Posterior vena cava (tissue), 2 donors: Measurements from ENCODE around the gene MYRIP. TPM values are rescaled to one million over a fixed set of nuclear protein-coding genes. Genes with fewer than 3 reads are reported as not detected.
"Not testable (repeated sequence)": the region's sequence is repeated elsewhere in the genome, so short reads cannot be mapped to it uniquely, and the experiment has no call there.

Experiments used
- DNase-seq: peaks from one replicate; pipeline ENCODE4 v3.0.0-alpha.2; 2020; ENCODE audit warnings: low spot score
- intact Hi-C, 2 donors: fragments of 100-400 bp; cut with DNase I; formaldehyde crosslinking; loops; one replicate each; pipeline versions ENCODE4 v1.14.1 to v1.14.2; 2022 to 2023
- total RNA-seq, 2 donors: library from RNA; stranded (reverse); fragmentation: NEBNext Ultra II Directional; extraction: Animal tissue kit (Norgen Biotek cat#: 25700); gene quantifications; one replicate each; pipeline ENCODE4 v1.2.1, GENCODE V29; 2021
- donor health status: DM: yes; HTN: yes; CAD: no.
- donor health status: DM: yes; HTN: yes; CAD: no.

Gene MYRIP
- total RNA-seq, 2 donors from 2014 or later: 5.8 to 6.7 TPM

GRCh38 chr3:40057077-40057476 is 247.7 kb downstream of the MYRIP start:
- DNase-seq: no peak
- intact Hi-C loops: no loop called here

- intact Hi-C loops: no loop called here
- DNase-seq: no peak
These were observed 248.4 kb downstream of the MYRIP start for GRCh38 chr3:40057786-40058185.

- no peak for DNase-seq
- intact Hi-C loops: no loop called here
These were observed 259.2 kb downstream of the MYRIP start for GRCh38 chr3:40068636-40069035.

- intact Hi-C loops: no loop called here
- no peak for DNase-seq
These were observed 261.4 kb downstream of the MYRIP start for GRCh38 chr3:40070816-40071215.

GRCh38 chr3:40071683-40072238 is 262.4 kb downstream of the MYRIP start:
- intact Hi-C loops: no loop called here
- DNase-seq: no peak

- intact Hi-C loops: no loop called here
- no peak for DNase-seq
These were observed 264.1 kb downstream of the MYRIP start for GRCh38 chr3:40073310-40074007.

GRCh38 chr3:40077139-40077538 is 267.7 kb downstream of the MYRIP start:
- intact Hi-C loops: not testable (repeated sequence)

GRCh38 chr3:40077828-40078492 is 268.6 kb downstream of the MYRIP start:
- DNase-seq, intact Hi-C loops: not testable (repeated sequence)

More at GRCh38 chr3:40077139-40077538, 267.7 kb downstream of the MYRIP start:
- not testable (repeated sequence) for DNase-seq

GRCh38 chr3:40078590-40078989 is 269.2 kb downstream of the MYRIP start:
- DNase-seq: no peak
- intact Hi-C loops: no loop called here

GRCh38 chr3:40079203-40079846 is 269.9 kb downstream of the MYRIP start:
- intact Hi-C loops: no loop called here
- no peak for DNase-seq

GRCh38 chr3:40079847-40080240 is 270.4 kb downstream of the MYRIP start:
- intact Hi-C loops: no loop called here
- no peak for DNase-seq

- intact Hi-C loops: no loop called here
- DNase-seq: no peak
These were observed 273.7 kb downstream of the MYRIP start for GRCh38 chr3:40083066-40083465.

GRCh38 chr3:40084424-40084823 is 275.0 kb downstream of the MYRIP start:
- DNase-seq, intact Hi-C loops: not testable (repeated sequence)

GRCh38 chr3:40086890-40087883 is 277.8 kb downstream of the MYRIP start:
- intact Hi-C loops: no loop called here
- no peak for DNase-seq

- no peak for DNase-seq
- intact Hi-C loops: no loop called here
These were observed 279.2 kb downstream of the MYRIP start for GRCh38 chr3:40088527-40089170.

GRCh38 chr3:40096661-40097111 is 287.3 kb downstream of the MYRIP start:
- DNase-seq: no peak
- intact Hi-C loops: no loop called here

- intact Hi-C loops: no loop called here
- DNase-seq: no peak
These were observed 288.0 kb downstream of the MYRIP start for GRCh38 chr3:40097131-40098117.
